PC-3 (cell line): Measurements from ENCODE around the gene C3. TPM values are rescaled to one million over a fixed set of nuclear protein-coding genes. Genes with fewer than 3 reads are reported as not detected.

Experiments used
- ATAC-seq: fragments of 200-7000 bp; cut with Tn5 transposase; 2 replicates; pipeline ENCODE4 v1.9.1; 2020; ENCODE audit warnings: mild to moderate bottlenecking, moderate library complexity
- BruUV-seq: library from RNA; stranded (reverse); fragments of 400-500 nt; replicated peaks from 2 replicates; lab custom pipeline; 2021; lab: Mats Ljungman, UMichigan
- CTCF ChIA-PET: fragments of 300-600 bp; sonication (Branson Sonifier 250); formaldehyde crosslinking; loops from one replicate; lab custom pipeline; 2022; ENCODE audit warnings: antibody characterized with exemption; lab: Charles Lee
- POLR2A ChIA-PET: fragments of 300-600 bp; sonication (Branson Sonifier 250); formaldehyde crosslinking; loops from one replicate; lab custom pipeline; 2022; ENCODE audit warnings: antibody characterized with exemption; ENCODE audit not compliant: unreplicated experiment; lab: Charles Lee
- DNase-seq: peaks from one replicate; pipeline ENCODE4 v3.0.0-alpha.2; 2015
- H2AFZ ChIP-seq: fragments of 300-600 bp; sonication (generic); 2 replicates; pipeline ENCODE4 v1.6.0; 2016; ENCODE audit warnings: antibody characterized with exemption, low read length
- H3F3A ChIP-seq: fragments of 300-600 bp; sonication (generic); one replicate; pipeline ENCODE4 v1.6.0; 2017; ENCODE audit warnings: antibody characterized with exemption, low read length, control low read depth, mild to moderate bottlenecking; ENCODE audit not compliant: unreplicated experiment
- H3K27ac ChIP-seq: fragments of 300-600 bp; sonication (generic); 2 replicates; pipeline ENCODE4 v1.5.1; 2016; ENCODE audit warnings: mild to moderate bottlenecking, low read length
- H3K27me3 ChIP-seq: fragments of 300-600 bp; sonication (generic); 2 replicates; pipeline ENCODE4 v1.6.1; 2016; ENCODE audit warnings: low read length, mixed read lengths
- H3K36me3 ChIP-seq: fragments of 300-600 bp; sonication (generic); 2 replicates; pipeline ENCODE4 v1.6.1; 2016; ENCODE audit warnings: low read depth, mixed run types, low read length, mixed read lengths
- H3K4me1 ChIP-seq: fragments of 300-600 bp; sonication (generic); 2 replicates; pipeline ENCODE4 v1.5.1; 2016; ENCODE audit warnings: low read length; ENCODE audit not compliant: insufficient read depth
- H3K4me2 ChIP-seq: fragments of 300-600 bp; sonication (generic); 2 replicates; pipeline ENCODE4 v1.6.0; 2016; ENCODE audit warnings: low read length
- H3K4me3 ChIP-seq: fragments of 300-600 bp; sonication (generic); 2 replicates; pipeline ENCODE4 v1.5.1; 2016; ENCODE audit warnings: mild to moderate bottlenecking, low read length, mixed read lengths
- H3K79me2 ChIP-seq: fragments of 300-600 bp; sonication (generic); 2 replicates; pipeline ENCODE4 v1.6.1; 2017; ENCODE audit warnings: low read length, mixed read lengths
- H3K9ac ChIP-seq: fragments of 300-600 bp; sonication (generic); 2 replicates; pipeline ENCODE4 v1.6.0; 2016; ENCODE audit warnings: mild to moderate bottlenecking, low read length
- H3K9me2 ChIP-seq: fragments of 300-600 bp; sonication (generic); replicated peaks from 2 replicates; pipeline ENCODE4 v1.6.1; 2016; ENCODE audit warnings: mixed run types, low read length, mixed read lengths
- H3K9me3 ChIP-seq: fragments of 300-600 bp; sonication (generic); 2 replicates; pipeline ENCODE4 v1.6.1; 2016; ENCODE audit warnings: low read length, mixed read lengths
- H4K20me1 ChIP-seq: fragments of 300-600 bp; sonication (generic); 2 replicates; pipeline ENCODE4 v1.6.1; 2016; ENCODE audit warnings: low read length, mixed read lengths
- CTCF ChIP-seq: fragments of 300-600 bp; sonication (generic); conservative IDR thresholded peaks from 2 replicates; pipeline ENCODE4 v1.5.1; 2017; ENCODE audit warnings: antibody characterized with exemption, low read depth, mild to moderate bottlenecking, low read length
- EZH2 ChIP-seq: fragments of 300-600 bp; sonication (generic); IDR thresholded peaks from one replicate; pipeline ENCODE4 v1.6.1; 2017; ENCODE audit warnings: antibody characterized with exemption, mild to moderate bottlenecking, low read length; ENCODE audit not compliant: unreplicated experiment
- EZH2phosphoT487 ChIP-seq: fragments of 300-600 bp; sonication (generic); IDR thresholded peaks from 2 replicates; pipeline ENCODE4 v1.6.1; 2018; ENCODE audit warnings: mild to moderate bottlenecking, antibody characterized with exemption, low read length, borderline replicate concordance
- intact Hi-C: fragments of 100-400 bp; cut with micrococcal nuclease; formaldehyde crosslinking; loops from 2 replicates; pipeline ENCODE4 v1.9.0; 2023
- total RNA-seq: library from RNA; depleted of rRNA; stranded (reverse); fragments of >200 nt; gene quantifications from 2 replicates; pipeline ENCODE4 v1.2.3, GENCODE V29; 2014

Gene C3
- total RNA-seq, 1 experiment from 2014 or later = 13.3 TPM

GRCh38 chr19:6729573-6730152, 9.2 kb upstream of the C3 start:
- H3K4me2 ChIP-seq = no peak overlapping the region
- no peaks in the 10 kb centered on the region for H3K36me3 ChIP-seq
- ATAC-seq = no peak
- POLR2A ChIA-PET = no interaction called here
- DNase-seq = no peak
- H3K9me2 ChIP-seq = no peaks in the 10 kb centered on the region
- no peak overlapping the region for H3K9ac ChIP-seq
- H2AFZ ChIP-seq = no peak overlapping the region
- no peak overlapping the region for H3K27ac ChIP-seq
- no peak overlapping the region for H3K4me3 ChIP-seq
- H3K9me3 ChIP-seq = no peaks in the 10 kb centered on the region
- CTCF ChIA-PET = no interaction called here
- H3K79me2 ChIP-seq = no peaks in the 10 kb centered on the region
- TF ChIP-seq CTCF (no peak), EZH2 (no peak)
- no peaks in the 10 kb centered on the region for H3K4me1 ChIP-seq
- H3F3A ChIP-seq = no peaks in the 10 kb centered on the region
- BruUV-seq = no TSS peak
- no peaks in the 10 kb centered on the region for H4K20me1 ChIP-seq
- intact Hi-C loops = no loop called here
- H3K27me3 ChIP-seq = no peaks in the 10 kb centered on the region

- POLR2A ChIA-PET = no interaction called here
- Histone ChIP-seq H3K79me2 (no peaks in the 10 kb centered on the region), H3K4me3 (no peak overlapping the region), H3K36me3 (no peaks in the 10 kb centered on the region), H3K27me3 (no peaks in the 10 kb centered on the region), H3K4me2 (no peak overlapping the region), H3F3A (no peaks in the 10 kb centered on the region), H3K9me3 (no peaks in the 10 kb centered on the region), H4K20me1 (no peaks in the 10 kb centered on the region), H3K4me1 (no peaks in the 10 kb centered on the region), H2AFZ (no peak overlapping the region), H3K9ac (no peak overlapping the region), H3K27ac (no peak overlapping the region), H3K9me2 (no peaks in the 10 kb centered on the region)
- intact Hi-C loops = no loop called here
- CTCF ChIA-PET = no interaction called here
- BruUV-seq = no TSS peak
- no peak for ATAC-seq
- TF ChIP-seq EZH2phosphoT487 = no peak
- no peak for TF ChIP-seq CTCF
- no peak for TF ChIP-seq EZH2
- DNase-seq = no peak
These were observed 7.9 kb upstream of the C3 start for GRCh38 chr19:6728346-6728745.

GRCh38 chr19:6725513-6726231, 5.2 kb upstream of the C3 start:
- H3K9ac ChIP-seq = no peak overlapping the region
- ChIA-PET CTCF (no interaction called here), POLR2A (no interaction called here)
- intact Hi-C loops = no loop called here
- DNase-seq = no peak
- no TSS peak for BruUV-seq
- no peaks in the 10 kb centered on the region; the same call in 1 of the 2 replicates for H3K4me1 ChIP-seq
- no peaks in the 10 kb centered on the region for H3K27me3 ChIP-seq
- H2AFZ ChIP-seq = no peak overlapping the region
- ATAC-seq = no peak
- H3K9me2 ChIP-seq = no peaks in the 10 kb centered on the region
- TF ChIP-seq EZH2phosphoT487 (no peak), CTCF (no peak), EZH2 (no peak)
- no peaks in the 10 kb centered on the region for H3K79me2 ChIP-seq
- no peak overlapping the region for H3K27ac ChIP-seq
- H4K20me1 ChIP-seq = no peaks in the 10 kb centered on the region
- H3K36me3 ChIP-seq = no peaks in the 10 kb centered on the region
- no peak overlapping the region for H3K4me3 ChIP-seq
- H3F3A ChIP-seq = no peaks in the 10 kb centered on the region
- no peaks in the 10 kb centered on the region for H3K9me3 ChIP-seq
- H3K4me2 ChIP-seq = no peak overlapping the region
